ENCODE measurements around the gene CISD1.

GRCh38 chr10:58264780-58265179 lies 4.2 kb upstream of the CISD1 start:
- no peak for TF ChIP-seq CTCF (IDR thresholded peaks at IDR 0.05)
- no peak for TF ChIP-seq MAFK (IDR thresholded peaks at IDR 0.05; ENCODE audit: partially characterized antibody)
- no peak for TF ChIP-seq TP53 (CRISPR knock-in tag; IDR thresholded peaks at IDR 0.05)
- TF ChIP-seq NPAS2 (CRISPR knock-in tag; IDR thresholded peaks at IDR 0.05; ENCODE audit: borderline replicate concordance), result no peak
- no peak for TF ChIP-seq FOSB (CRISPR knock-in tag; IDR thresholded peaks at IDR 0.05)
- no peak for TF ChIP-seq RARB (CRISPR knock-in tag; IDR thresholded peaks at IDR 0.05)
- TF ChIP-seq ZSCAN20 (CRISPR knock-in tag; IDR thresholded peaks at IDR 0.05), result no peak
- TF ChIP-seq JUNB (IDR thresholded peaks at IDR 0.05), result no peak
- TF ChIP-seq NR3C1 (IDR thresholded peaks at IDR 0.05), result no peak
- no peak for TF ChIP-seq POLR2A (IDR thresholded peaks at IDR 0.05; ENCODE audit: low read length)
- TF ChIP-seq POLR2AphosphoS2 (conservative IDR thresholded peaks at IDR 0.05; ENCODE audit: low read length), result no peak
- TF ChIP-seq KDM1A (IDR thresholded peaks at IDR 0.05; ENCODE audit: low read depth), result no peak
- no peak for TF ChIP-seq RFX5 (IDR thresholded peaks at IDR 0.05)
- no peak for TF ChIP-seq FOSL2 (IDR thresholded peaks at IDR 0.05)
- TF ChIP-seq FOSL2 (CRISPR knock-in tag; IDR thresholded peaks at IDR 0.05), result no peak

Measured in A549 (cell line).